Left ventricle myocardium inferior (tissue), 1 donor: ENCODE results near the gene MASP1. TPM values are rescaled to one million over a fixed set of nuclear protein-coding genes. Genes with fewer than 3 reads are reported as not detected.
A peak's percentile ranks its signal among the peaks of the same experiment; 100 is the strongest.

Experiments used
- DNase-seq: peaks from one replicate; pipeline ENCODE4 v3.0.0-alpha.2; 2020
- H3K27ac ChIP-seq: fragments of 200-600 bp; replicated peaks from 2 replicates; pipeline ENCODE4 v1.8.0; 2021
- H3K27me3 ChIP-seq: fragments of 200-600 bp; 2 replicates; pipeline ENCODE4 v1.8.0; 2021; ENCODE audit warnings: low read depth
- H3K36me3 ChIP-seq: fragments of 200-600 bp; 2 replicates; pipeline ENCODE4 v1.8.0; 2021
- H3K4me1 ChIP-seq: fragments of 200-600 bp; 2 replicates; pipeline ENCODE4 v1.8.0; 2021
- H3K4me3 ChIP-seq: fragments of 200-600 bp; 2 replicates; pipeline ENCODE4 v1.8.0; 2021; ENCODE audit warnings: mild to moderate bottlenecking, moderate library complexity
- H3K9me3 ChIP-seq: fragments of 200-600 bp; replicated peaks from 2 replicates; pipeline ENCODE4 v1.8.0; 2021
- intact Hi-C: fragments of 100-400 bp; cut with micrococcal nuclease; formaldehyde crosslinking; loops from one replicate; pipeline ENCODE4 v1.11.0; 2022
- total RNA-seq: library from RNA; stranded (reverse); fragmentation: NEBNext Ultra II Directional; extraction: Animal tissue kit (Norgen Biotek cat#: 25700); gene quantifications from one replicate; pipeline ENCODE4 v1.2.1, GENCODE V29; 2021
- TF ChIP-seq, protein P1 (sequence below): fragments of 200-600 bp; IDR thresholded peaks from 2 replicates; pipeline ENCODE4 v1.8.0; 2021; ENCODE audit warnings: antibody characterized with exemption, mild to moderate bottlenecking, borderline replicate concordance
- donor health status: DM: no; HTN: yes; CAD: no; lungs with severe emphysema.

Gene MASP1
- total RNA-seq, 1 donor from 2014 or later: 214 TPM

DNA sequence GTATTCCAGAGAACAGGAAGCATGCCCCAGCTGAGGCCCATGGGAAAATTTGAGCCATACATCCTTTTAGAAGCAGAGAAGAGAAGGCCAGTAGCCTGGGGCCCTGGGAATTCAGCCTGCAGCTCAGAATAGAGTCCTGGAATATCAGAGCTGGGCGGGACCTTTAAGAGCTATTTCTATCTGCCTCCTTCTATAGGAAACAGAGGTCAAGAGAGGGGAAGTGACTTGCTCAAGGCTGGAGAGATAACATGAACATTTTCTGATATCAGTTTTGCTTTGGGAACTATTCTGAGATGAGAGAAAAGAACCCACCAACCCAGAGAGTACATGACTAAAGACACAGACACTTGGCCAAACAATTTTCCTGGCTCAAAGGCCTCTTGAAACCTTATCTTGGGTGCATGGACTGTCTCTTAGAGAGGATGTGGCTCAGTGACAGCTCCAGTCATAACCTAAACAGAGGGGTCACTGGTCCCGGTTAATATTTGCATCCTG, 26.0 kb downstream of the MASP1 start:
- H3K9me3 ChIP-seq: peaks cover 22% of the 10 kb centered on the region
- H3K4me3 ChIP-seq: no peak overlapping the region
- intact Hi-C loops: no loop called here
- peaks cover 32% of the 10 kb centered on the region for H3K36me3 ChIP-seq
- H3K27ac ChIP-seq: peak overlapping the region; percentile 77
- H3K4me1 ChIP-seq: peaks cover 40% of the 10 kb centered on the region
- TF ChIP-seq, protein P1, sequence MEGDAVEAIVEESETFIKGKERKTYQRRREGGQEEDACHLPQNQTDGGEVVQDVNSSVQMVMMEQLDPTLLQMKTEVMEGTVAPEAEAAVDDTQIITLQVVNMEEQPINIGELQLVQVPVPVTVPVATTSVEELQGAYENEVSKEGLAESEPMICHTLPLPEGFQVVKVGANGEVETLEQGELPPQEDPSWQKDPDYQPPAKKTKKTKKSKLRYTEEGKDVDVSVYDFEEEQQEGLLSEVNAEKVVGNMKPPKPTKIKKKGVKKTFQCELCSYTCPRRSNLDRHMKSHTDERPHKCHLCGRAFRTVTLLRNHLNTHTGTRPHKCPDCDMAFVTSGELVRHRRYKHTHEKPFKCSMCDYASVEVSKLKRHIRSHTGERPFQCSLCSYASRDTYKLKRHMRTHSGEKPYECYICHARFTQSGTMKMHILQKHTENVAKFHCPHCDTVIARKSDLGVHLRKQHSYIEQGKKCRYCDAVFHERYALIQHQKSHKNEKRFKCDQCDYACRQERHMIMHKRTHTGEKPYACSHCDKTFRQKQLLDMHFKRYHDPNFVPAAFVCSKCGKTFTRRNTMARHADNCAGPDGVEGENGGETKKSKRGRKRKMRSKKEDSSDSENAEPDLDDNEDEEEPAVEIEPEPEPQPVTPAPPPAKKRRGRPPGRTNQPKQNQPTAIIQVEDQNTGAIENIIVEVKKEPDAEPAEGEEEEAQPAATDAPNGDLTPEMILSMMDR: no peak
- DNase-seq: no peak
- no peaks in the 10 kb centered on the region for H3K27me3 ChIP-seq

GRCh38 chr3:187264911-187265310, 26.6 kb downstream of the MASP1 start:
- no peak overlapping the region for H3K4me3 ChIP-seq
- peaks cover 40% of the 10 kb centered on the region for H3K4me1 ChIP-seq
- intact Hi-C loops: no loop called here
- H3K27me3 ChIP-seq: no peaks in the 10 kb centered on the region
- peaks cover 18% of the 10 kb centered on the region for H3K9me3 ChIP-seq
- no peak for DNase-seq
- H3K27ac ChIP-seq: peak overlapping the region; percentile 77
- TF ChIP-seq, protein P1: no peak
- H3K36me3 ChIP-seq: peaks cover 32% of the 10 kb centered on the region

- Histone ChIP-seq H3K27me3 (no peaks in the 10 kb centered on the region), H3K36me3 (peaks cover 32% of the 10 kb centered on the region), H3K9me3 (peaks cover 9% of the 10 kb centered on the region), H3K27ac (peak overlapping the region; percentile 77), H3K4me1 (peaks cover 40% of the 10 kb centered on the region), H3K4me3 (no peak overlapping the region)
- no peak for DNase-seq
- TF ChIP-seq, protein P1: no peak
- intact Hi-C loops: no loop called here
Observed at GRCh38 chr3:187264021-187264420, 27.5 kb downstream of the MASP1 start.

DNA sequence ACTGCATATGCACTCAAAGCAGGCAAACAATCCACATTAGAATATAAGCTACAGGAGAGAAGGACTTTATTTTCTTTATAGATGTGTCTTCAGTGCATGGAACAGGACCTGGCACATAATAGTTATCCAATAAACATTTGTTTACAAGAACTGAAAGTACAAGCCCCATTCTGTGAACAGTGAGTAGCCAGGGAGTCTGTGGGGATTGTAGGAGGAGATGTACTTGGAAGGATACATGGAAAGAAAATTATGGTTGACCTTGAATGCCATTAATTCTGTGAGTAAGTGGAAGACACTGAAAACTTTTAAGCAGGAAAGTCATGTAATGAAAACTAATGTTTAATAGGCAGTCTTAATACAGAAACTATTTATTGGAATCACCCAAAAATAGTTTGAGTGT, 28.3 kb downstream of the MASP1 start:
- H3K4me3 ChIP-seq: no peak overlapping the region
- peaks cover 1% of the 10 kb centered on the region for H3K9me3 ChIP-seq
- DNase-seq: no peak
- H3K27ac ChIP-seq: peak overlapping the region; percentile 77
- intact Hi-C loops: no loop called here
- TF ChIP-seq, protein P1: no peak
- H3K27me3 ChIP-seq: no peaks in the 10 kb centered on the region
- H3K4me1 ChIP-seq: peaks cover 40% of the 10 kb centered on the region
- peaks cover 29% of the 10 kb centered on the region for H3K36me3 ChIP-seq

DNA sequence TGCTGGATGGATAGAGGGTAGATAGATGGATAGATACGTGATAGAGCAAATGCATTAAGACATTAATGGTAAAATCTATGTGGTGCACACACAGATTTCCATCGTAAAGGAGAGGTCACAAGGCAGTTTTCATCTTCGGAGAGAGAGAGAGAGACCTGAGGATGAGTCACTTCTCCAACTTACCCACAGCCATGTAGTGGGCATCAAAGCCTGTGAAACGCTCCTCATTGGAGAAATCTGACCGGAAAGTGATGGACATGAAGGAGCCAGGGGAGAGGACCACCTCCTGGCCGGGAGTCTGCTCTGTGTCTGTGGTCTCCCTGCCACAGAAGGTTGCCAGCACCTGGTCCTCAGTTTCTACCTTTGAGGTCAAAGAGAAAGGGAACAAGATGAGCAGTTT, 29.2 kb downstream of the MASP1 start:
- H3K27me3 ChIP-seq: no peaks in the 10 kb centered on the region
- intact Hi-C loops: no loop called here
- no peak for DNase-seq
- peaks cover 34% of the 10 kb centered on the region for H3K36me3 ChIP-seq
- no peaks in the 10 kb centered on the region for H3K9me3 ChIP-seq
- TF ChIP-seq, protein P1: no peak
- H3K27ac ChIP-seq: no peak overlapping the region
- H3K4me1 ChIP-seq: peaks cover 40% of the 10 kb centered on the region
- H3K4me3 ChIP-seq: no peak overlapping the region
